Measurements from ENCODE around the gene PIK3CB. TPM values are rescaled to one million over a fixed set of nuclear protein-coding genes. Genes with fewer than 3 reads are reported as not detected.

The PIK3CB gene
- total RNA-seq, 1 experiment from 2014 or later = 59.3 TPM

DNA sequence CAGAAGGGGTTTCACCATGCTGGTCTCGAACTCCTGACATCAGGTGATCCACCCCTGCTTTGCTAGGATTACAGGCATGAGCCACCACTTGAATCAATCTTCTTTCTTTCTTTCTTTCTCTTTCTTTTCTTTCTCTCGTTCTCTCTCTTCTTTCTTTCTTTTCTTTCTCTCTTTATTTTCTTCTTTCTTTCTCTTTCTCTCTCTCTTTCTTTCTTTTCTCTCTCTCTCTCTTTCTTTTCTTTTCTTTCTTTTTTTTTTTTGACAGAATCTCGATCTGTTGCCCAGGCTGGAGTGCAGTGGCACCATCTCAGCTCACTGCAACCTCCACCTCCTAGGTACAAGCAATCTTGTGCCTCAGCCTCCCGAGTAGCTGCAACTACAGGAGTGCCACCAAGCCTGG, 37.9 kb upstream of the PIK3CB start:
- intact Hi-C loops (cut with micrococcal nuclease; ENCODE audit: unreplicated experiment) = no loop called here
- Mint-ChIP-seq H3K4me1 (ENCODE audit: low read depth, unreplicated experiment) (no peaks in the 10 kb centered on the region), H3K36me3 (ENCODE audit: insufficient read depth, unreplicated experiment) (peaks cover 4% of the 10 kb centered on the region), H3K4me3 (ENCODE audit: low read depth, unreplicated experiment) (no peak overlapping the region), H3K27me3 (ENCODE audit: unreplicated experiment) (no peaks in the 10 kb centered on the region), H3K27ac (ENCODE audit: unreplicated experiment) (no peak overlapping the region), H3K9me3 (ENCODE audit: low read depth, unreplicated experiment) (peaks cover 11% of the 10 kb centered on the region)
- no peak for DNase-seq
- no TSS peak for BruUV-seq (replicated peaks)
- TF ChIP-seq, protein P1, sequence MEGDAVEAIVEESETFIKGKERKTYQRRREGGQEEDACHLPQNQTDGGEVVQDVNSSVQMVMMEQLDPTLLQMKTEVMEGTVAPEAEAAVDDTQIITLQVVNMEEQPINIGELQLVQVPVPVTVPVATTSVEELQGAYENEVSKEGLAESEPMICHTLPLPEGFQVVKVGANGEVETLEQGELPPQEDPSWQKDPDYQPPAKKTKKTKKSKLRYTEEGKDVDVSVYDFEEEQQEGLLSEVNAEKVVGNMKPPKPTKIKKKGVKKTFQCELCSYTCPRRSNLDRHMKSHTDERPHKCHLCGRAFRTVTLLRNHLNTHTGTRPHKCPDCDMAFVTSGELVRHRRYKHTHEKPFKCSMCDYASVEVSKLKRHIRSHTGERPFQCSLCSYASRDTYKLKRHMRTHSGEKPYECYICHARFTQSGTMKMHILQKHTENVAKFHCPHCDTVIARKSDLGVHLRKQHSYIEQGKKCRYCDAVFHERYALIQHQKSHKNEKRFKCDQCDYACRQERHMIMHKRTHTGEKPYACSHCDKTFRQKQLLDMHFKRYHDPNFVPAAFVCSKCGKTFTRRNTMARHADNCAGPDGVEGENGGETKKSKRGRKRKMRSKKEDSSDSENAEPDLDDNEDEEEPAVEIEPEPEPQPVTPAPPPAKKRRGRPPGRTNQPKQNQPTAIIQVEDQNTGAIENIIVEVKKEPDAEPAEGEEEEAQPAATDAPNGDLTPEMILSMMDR (IDR thresholded peaks at IDR 0.05; ENCODE audit: unreplicated experiment) = no peak
- CTCF ChIA-PET = interaction anchor here (0.7 to 1.4 kb wide), 3 partner anchors 10 to 43 kb away, joined by 3 to 5 read pairs (median 5); no protein-coding TSS in a partner anchor

DNA sequence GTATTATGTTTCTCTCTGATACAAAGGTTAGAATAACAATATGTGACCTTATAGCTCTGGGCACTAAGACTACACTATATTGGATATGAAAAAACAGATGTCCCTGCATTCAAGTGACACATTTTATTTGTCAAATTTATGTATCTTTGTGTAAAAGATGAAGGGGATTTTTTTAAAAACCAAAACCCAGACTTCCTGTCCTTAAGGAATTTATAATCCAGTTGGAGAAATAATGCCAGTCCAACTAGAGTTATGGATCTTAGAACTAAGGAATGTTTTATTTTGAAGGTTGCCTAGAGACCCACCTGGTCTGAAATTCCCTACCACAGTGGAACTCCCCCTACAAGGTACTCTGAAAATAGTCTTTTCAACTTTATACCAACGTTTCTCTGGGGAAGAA, 33.3 kb upstream of the PIK3CB start:
- no peak overlapping the region for H3K4me3 Mint-ChIP-seq (ENCODE audit: low read depth, unreplicated experiment)
- H3K27me3 Mint-ChIP-seq (ENCODE audit: unreplicated experiment) = no peaks in the 10 kb centered on the region
- CTCF ChIA-PET = no interaction called here
- no peak overlapping the region for H3K27ac Mint-ChIP-seq (ENCODE audit: unreplicated experiment)
- peaks cover 11% of the 10 kb centered on the region for H3K36me3 Mint-ChIP-seq (ENCODE audit: insufficient read depth, unreplicated experiment)
- DNase-seq = no peak
- intact Hi-C loops (cut with micrococcal nuclease; ENCODE audit: unreplicated experiment) = no loop called here
- no TSS peak for BruUV-seq (replicated peaks)
- TF ChIP-seq, protein P1 (IDR thresholded peaks at IDR 0.05; ENCODE audit: unreplicated experiment) = no peak
- no peaks in the 10 kb centered on the region for H3K9me3 Mint-ChIP-seq (ENCODE audit: low read depth, unreplicated experiment)
- H3K4me1 Mint-ChIP-seq (ENCODE audit: low read depth, unreplicated experiment) = peaks cover 13% of the 10 kb centered on the region

DNA sequence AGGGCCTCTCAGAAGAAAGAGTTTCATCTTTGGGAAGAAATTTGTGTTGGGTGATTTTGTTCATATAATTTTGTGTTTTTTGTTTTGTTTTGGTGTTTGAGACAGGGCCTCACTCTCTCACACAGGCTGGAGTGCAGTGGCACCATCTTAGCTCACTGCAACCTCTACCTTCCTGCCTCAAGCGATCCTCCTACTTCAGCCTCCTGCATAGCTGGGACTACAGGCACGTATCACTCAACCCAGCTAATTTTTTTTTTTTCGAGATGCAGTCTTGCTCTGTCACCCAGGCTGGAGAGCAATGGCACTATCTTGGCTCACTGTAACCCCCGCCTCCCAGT, 29.0 kb upstream of the PIK3CB start:
- H3K36me3 Mint-ChIP-seq (ENCODE audit: insufficient read depth, unreplicated experiment) = peaks cover 19% of the 10 kb centered on the region

DNA sequence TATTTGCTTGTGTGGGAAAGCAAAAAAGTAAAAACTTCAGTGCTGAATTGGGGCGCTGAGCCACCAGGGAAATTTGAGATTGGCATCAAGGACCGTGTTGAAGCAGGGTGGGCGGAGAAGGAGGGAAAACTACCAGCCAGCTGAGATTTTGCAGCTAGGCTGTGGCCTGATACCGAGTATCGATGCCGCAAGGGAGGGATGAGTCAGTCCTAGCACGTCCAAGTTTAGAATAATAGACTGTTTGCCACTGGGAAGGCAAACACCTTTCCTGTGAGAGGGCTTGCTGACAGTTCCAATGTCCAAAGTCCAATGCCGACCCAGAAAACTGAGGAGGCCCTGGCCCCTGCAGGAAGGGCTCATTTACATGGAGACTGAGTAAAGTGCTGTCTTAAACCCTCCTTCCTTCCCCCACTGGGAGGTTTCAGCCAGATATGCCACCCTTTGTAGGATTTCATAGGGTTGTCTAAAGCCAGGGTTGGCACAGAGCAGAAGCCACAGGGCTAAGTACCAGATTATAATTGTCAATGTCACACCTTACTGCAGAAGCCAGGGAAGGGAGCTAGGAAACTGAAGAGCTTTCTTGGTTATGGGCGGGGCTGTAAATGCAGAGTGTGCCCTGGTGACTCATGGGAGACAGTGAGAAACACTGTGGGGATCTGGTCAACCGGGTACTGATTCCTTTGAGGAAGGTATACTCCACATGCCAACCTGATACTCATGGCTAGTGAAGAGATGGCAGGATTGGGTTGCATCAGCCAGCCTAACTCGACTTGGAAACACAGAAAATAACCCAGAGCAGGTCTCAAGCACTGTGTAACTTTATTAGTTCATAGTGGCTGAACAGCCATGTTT, 28.4 kb upstream of the PIK3CB start:
- peak; percentile 87 for DNase-seq
- H3K27ac Mint-ChIP-seq (ENCODE audit: unreplicated experiment) = peak overlapping the region; percentile 94
- H3K36me3 Mint-ChIP-seq (ENCODE audit: insufficient read depth, unreplicated experiment) = peaks cover 19% of the 10 kb centered on the region
- TF ChIP-seq, protein P1 (IDR thresholded peaks at IDR 0.05; ENCODE audit: unreplicated experiment) = no peak
- H3K4me1 Mint-ChIP-seq (ENCODE audit: low read depth, unreplicated experiment) = peaks cover 34% of the 10 kb centered on the region
- intact Hi-C loops (cut with micrococcal nuclease; ENCODE audit: unreplicated experiment) = loop anchor here (1.0 kb wide), 3 partner anchors 28 to 269 kb away; partner anchors contain the start of gene CEP70
- no peaks in the 10 kb centered on the region for H3K9me3 Mint-ChIP-seq (ENCODE audit: low read depth, unreplicated experiment)
- BruUV-seq (replicated peaks) = no TSS peak
- peak overlapping the region; percentile 52 for H3K4me3 Mint-ChIP-seq (ENCODE audit: low read depth, unreplicated experiment)
- H3K27me3 Mint-ChIP-seq (ENCODE audit: unreplicated experiment) = no peaks in the 10 kb centered on the region
- CTCF ChIA-PET = interaction anchor here (0.5 to 2.1 kb wide), 21 partner anchors 10 to 341 kb away, joined by 3 to 24 read pairs (median 5); partner anchors contain the start of genes CEP70 and PIK3CB

More for the DNA sequence above, 29.0 kb upstream of the PIK3CB start:
- H3K4me3 Mint-ChIP-seq (ENCODE audit: low read depth, unreplicated experiment) = peak overlapping the region; percentile 52
- peak overlapping the region; percentile 94 for H3K27ac Mint-ChIP-seq (ENCODE audit: unreplicated experiment)
- CTCF ChIA-PET = interaction anchor here (0.5 to 2.1 kb wide), 18 partner anchors 10 to 270 kb away, joined by 3 to 24 read pairs (median 5); partner anchors contain the start of genes CEP70 and PIK3CB
- no peak for DNase-seq
- BruUV-seq (replicated peaks) = TSS peak; percentile 96
- peaks cover 34% of the 10 kb centered on the region for H3K4me1 Mint-ChIP-seq (ENCODE audit: low read depth, unreplicated experiment)
- H3K27me3 Mint-ChIP-seq (ENCODE audit: unreplicated experiment) = no peaks in the 10 kb centered on the region
- intact Hi-C loops (cut with micrococcal nuclease; ENCODE audit: unreplicated experiment) = loop anchor here (1.0 kb wide), 3 partner anchors 28 to 269 kb away; partner anchors contain the start of gene CEP70
- no peaks in the 10 kb centered on the region for H3K9me3 Mint-ChIP-seq (ENCODE audit: low read depth, unreplicated experiment)
- TF ChIP-seq, protein P1 (IDR thresholded peaks at IDR 0.05; ENCODE audit: unreplicated experiment) = no peak

Data from Calu3 (cell line).